WTC11 (cell line): ENCODE data around the gene SLC41A3.

Experiments used
- CTCF ChIP-seq: fragments of 200-600 bp; IDR thresholded peaks from 2 replicates; pipeline ENCODE4 v1.8.0; 2022; ENCODE audit warnings: antibody characterized with exemption
- HMGXB4 ChIP-seq: sonication (generic); formaldehyde crosslinking; IDR thresholded peaks from 2 replicates; pipeline ENCODE4 v1.8.1; 2023; ENCODE audit warnings: mild to moderate bottlenecking, moderate library complexity, missing genetic modification reagents
- MXD4 ChIP-seq: fragments of 250-450 bp; sonication (Bioruptor Pico); IDR thresholded peaks from 2 replicates; pipeline ENCODE4 v1.8.0; 2021; ENCODE audit warnings: mild to moderate bottlenecking, moderate library complexity, borderline replicate concordance

DNA sequence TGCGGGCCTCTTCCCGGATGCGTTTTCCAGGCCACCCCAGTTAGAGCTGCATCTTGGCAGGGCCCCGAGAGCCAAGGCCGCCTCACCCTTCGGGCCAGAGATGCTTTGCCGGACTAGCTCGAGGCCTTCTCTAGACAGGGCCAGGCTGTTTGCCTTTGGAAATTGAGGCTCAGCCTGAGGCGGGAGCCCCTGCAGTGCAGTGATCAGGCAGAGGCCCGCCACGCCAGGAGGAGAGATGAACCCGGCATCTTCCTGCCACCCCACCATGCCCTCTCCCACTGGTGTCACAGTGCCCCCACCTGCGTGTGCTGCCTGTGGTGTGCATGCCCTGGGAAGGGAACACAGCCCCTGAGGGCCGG lies 123.9 kb downstream of the SLC41A3 start:
- TF ChIP-seq HMGXB4 (no peak), CTCF (no peak), MXD4 (CRISPR knock-in tag) (no peak)
